ENCODE data around the gene ANGPTL1.
"Not testable (repeated sequence)": the region's sequence is repeated elsewhere in the genome, so short reads cannot be mapped to it uniquely, and the experiment has no call there.

Gene ANGPTL1

GRCh38 chr1:178862864-178863263 lies 8.0 kb downstream of the ANGPTL1 start:
- H3K4me1 ChIP-seq (ENCODE audit: insufficient read depth, low read length) = peaks cover 25% of the 10 kb centered on the region
- no peak overlapping the region for H3K27ac ChIP-seq (ENCODE audit: low read depth, low read length)
- no peaks in the 10 kb centered on the region for H3K9me3 ChIP-seq (ENCODE audit: low read length)
- no peak overlapping the region for H3K9ac ChIP-seq (ENCODE audit: low read length)
- H3K4me3 ChIP-seq (ENCODE audit: low read depth in 1 of 2, low read length in 2 of 2) = no peak overlapping the region
- H3K36me3 ChIP-seq (ENCODE audit: insufficient read depth, low read length) = peaks cover 14% of the 10 kb centered on the region
- H3K27me3 ChIP-seq (ENCODE audit: control insufficient read depth in 1 of 2, insufficient read depth in 2 of 2, low read length in 2 of 2) = no peaks in the 10 kb centered on the region

- H3K36me3 ChIP-seq (ENCODE audit: insufficient read depth, low read length) = peaks cover 14% of the 10 kb centered on the region
- H3K27ac ChIP-seq (ENCODE audit: low read depth, low read length) = no peak overlapping the region
- H3K27me3 ChIP-seq (ENCODE audit: control insufficient read depth in 1 of 2, insufficient read depth in 2 of 2, low read length in 2 of 2) = no peaks in the 10 kb centered on the region
- H3K4me1 ChIP-seq (ENCODE audit: insufficient read depth, low read length) = peaks cover 25% of the 10 kb centered on the region
- no peak overlapping the region for H3K4me3 ChIP-seq (ENCODE audit: low read depth in 1 of 2, low read length in 2 of 2)
- no peaks in the 10 kb centered on the region for H3K9me3 ChIP-seq (ENCODE audit: low read length)
- no peak overlapping the region for H3K9ac ChIP-seq (ENCODE audit: low read length)
Measured at GRCh38 chr1:178862416-178862815, 8.5 kb downstream of the ANGPTL1 start.

GRCh38 chr1:178857126-178857525 lies 13.8 kb downstream of the ANGPTL1 start:
- no peaks in the 10 kb centered on the region for H3K27me3 ChIP-seq (ENCODE audit: control insufficient read depth in 1 of 2, insufficient read depth in 2 of 2, low read length in 2 of 2)
- H3K27ac ChIP-seq (ENCODE audit: low read depth, low read length) = no peak overlapping the region
- no peak overlapping the region for H3K4me3 ChIP-seq (ENCODE audit: low read depth in 1 of 2, low read length in 2 of 2)
- no peaks in the 10 kb centered on the region for H3K4me1 ChIP-seq (ENCODE audit: insufficient read depth, low read length)
- no peaks in the 10 kb centered on the region for H3K9me3 ChIP-seq (ENCODE audit: low read length)
- peaks cover 7% of the 10 kb centered on the region for H3K36me3 ChIP-seq (ENCODE audit: insufficient read depth, low read length)
- H3K9ac ChIP-seq (ENCODE audit: low read length) = no peak overlapping the region

- Histone ChIP-seq H3K9me3 (ENCODE audit: low read length) (no peaks in the 10 kb centered on the region), H3K27ac (ENCODE audit: low read depth, low read length) (no peak overlapping the region), H3K4me3 (ENCODE audit: low read depth in 1 of 2, low read length in 2 of 2) (no peak overlapping the region), H3K4me1 (ENCODE audit: insufficient read depth, low read length) (peaks cover 4% of the 10 kb centered on the region), H3K36me3 (ENCODE audit: insufficient read depth, low read length) (peaks cover 7% of the 10 kb centered on the region), H3K9ac (ENCODE audit: low read length) (no peak overlapping the region), H3K27me3 (ENCODE audit: control insufficient read depth in 1 of 2, insufficient read depth in 2 of 2, low read length in 2 of 2) (no peaks in the 10 kb centered on the region)
Measured at GRCh38 chr1:178849918-178850317, 21.0 kb downstream of the ANGPTL1 start.

GRCh38 chr1:178847919-178848318 lies 23.0 kb downstream of the ANGPTL1 start:
- H3K27ac ChIP-seq (ENCODE audit: low read depth, low read length) = not testable (repeated sequence)

GRCh38 chr1:178847396-178847849 lies 23.5 kb downstream of the ANGPTL1 start:
- peaks cover 2% of the 10 kb centered on the region for H3K36me3 ChIP-seq (ENCODE audit: insufficient read depth, low read length)
- no peaks in the 10 kb centered on the region for H3K27me3 ChIP-seq (ENCODE audit: control insufficient read depth in 1 of 2, insufficient read depth in 2 of 2, low read length in 2 of 2)
- H3K9me3 ChIP-seq (ENCODE audit: low read length) = no peaks in the 10 kb centered on the region
- H3K9ac ChIP-seq (ENCODE audit: low read length) = no peak overlapping the region
- H3K4me1 ChIP-seq (ENCODE audit: insufficient read depth, low read length) = peaks cover 4% of the 10 kb centered on the region
- H3K27ac ChIP-seq (ENCODE audit: low read depth, low read length) = no peak overlapping the region
- no peak overlapping the region for H3K4me3 ChIP-seq (ENCODE audit: low read depth in 1 of 2, low read length in 2 of 2)

More at GRCh38 chr1:178847919-178848318, 23.0 kb downstream of the ANGPTL1 start:
- H3K9ac ChIP-seq (ENCODE audit: low read length); H3K9me3 ChIP-seq (ENCODE audit: low read length); H3K4me3 ChIP-seq (ENCODE audit: low read depth in 1 of 2, low read length in 2 of 2); H3K27me3 ChIP-seq (ENCODE audit: control insufficient read depth in 1 of 2, insufficient read depth in 2 of 2, low read length in 2 of 2); H3K36me3 ChIP-seq (ENCODE audit: insufficient read depth, low read length); H3K4me1 ChIP-seq (ENCODE audit: insufficient read depth, low read length): not testable (repeated sequence)

GRCh38 chr1:178846306-178846705 lies 24.6 kb downstream of the ANGPTL1 start:
- Histone ChIP-seq H3K9ac (ENCODE audit: low read length) (no peak overlapping the region), H3K27ac (ENCODE audit: low read depth, low read length) (no peak overlapping the region), H3K4me1 (ENCODE audit: insufficient read depth, low read length) (peaks cover 4% of the 10 kb centered on the region), H3K9me3 (ENCODE audit: low read length) (no peaks in the 10 kb centered on the region), H3K27me3 (ENCODE audit: control insufficient read depth in 1 of 2, insufficient read depth in 2 of 2, low read length in 2 of 2) (no peaks in the 10 kb centered on the region), H3K4me3 (ENCODE audit: low read depth in 1 of 2, low read length in 2 of 2) (no peak overlapping the region), H3K36me3 (ENCODE audit: insufficient read depth, low read length) (no peaks in the 10 kb centered on the region)

GRCh38 chr1:178844436-178844835 lies 26.4 kb downstream of the ANGPTL1 start:
- no peaks in the 10 kb centered on the region for H3K27me3 ChIP-seq (ENCODE audit: control insufficient read depth in 1 of 2, insufficient read depth in 2 of 2, low read length in 2 of 2)
- H3K4me1 ChIP-seq (ENCODE audit: insufficient read depth, low read length) = no peaks in the 10 kb centered on the region
- H3K9me3 ChIP-seq (ENCODE audit: low read length) = no peaks in the 10 kb centered on the region
- H3K9ac ChIP-seq (ENCODE audit: low read length) = no peak overlapping the region
- no peaks in the 10 kb centered on the region for H3K36me3 ChIP-seq (ENCODE audit: insufficient read depth, low read length)
- H3K27ac ChIP-seq (ENCODE audit: low read depth, low read length) = no peak overlapping the region
- no peak overlapping the region for H3K4me3 ChIP-seq (ENCODE audit: low read depth in 1 of 2, low read length in 2 of 2)

GRCh38 chr1:178825167-178825566 lies 45.7 kb downstream of the ANGPTL1 start:
- Histone ChIP-seq H3K9ac (ENCODE audit: low read length) (no peak overlapping the region), H3K36me3 (ENCODE audit: insufficient read depth, low read length) (no peaks in the 10 kb centered on the region), H3K4me1 (ENCODE audit: insufficient read depth, low read length) (no peaks in the 10 kb centered on the region), H3K9me3 (ENCODE audit: low read length) (no peaks in the 10 kb centered on the region), H3K27ac (ENCODE audit: low read depth, low read length) (no peak overlapping the region), H3K27me3 (ENCODE audit: control insufficient read depth in 1 of 2, insufficient read depth in 2 of 2, low read length in 2 of 2) (no peaks in the 10 kb centered on the region), H3K4me3 (ENCODE audit: low read depth in 1 of 2, low read length in 2 of 2) (no peak overlapping the region)

- H3K4me1 ChIP-seq (ENCODE audit: insufficient read depth, low read length) = peaks cover 5% of the 10 kb centered on the region
- no peaks in the 10 kb centered on the region for H3K36me3 ChIP-seq (ENCODE audit: insufficient read depth, low read length)
- no peak overlapping the region for H3K9ac ChIP-seq (ENCODE audit: low read length)
- H3K27ac ChIP-seq (ENCODE audit: low read depth, low read length) = no peak overlapping the region
- H3K9me3 ChIP-seq (ENCODE audit: low read length) = no peaks in the 10 kb centered on the region
- no peaks in the 10 kb centered on the region for H3K27me3 ChIP-seq (ENCODE audit: control insufficient read depth in 1 of 2, insufficient read depth in 2 of 2, low read length in 2 of 2)
- no peak overlapping the region for H3K4me3 ChIP-seq (ENCODE audit: low read depth in 1 of 2, low read length in 2 of 2)
Measured at GRCh38 chr1:178821134-178821866, 49.6 kb downstream of the ANGPTL1 start.

GRCh38 chr1:178819123-178819522 lies 51.8 kb downstream of the ANGPTL1 start:
- no peaks in the 10 kb centered on the region for H3K36me3 ChIP-seq (ENCODE audit: insufficient read depth, low read length)
- H3K4me1 ChIP-seq (ENCODE audit: insufficient read depth, low read length) = peaks cover 5% of the 10 kb centered on the region
- H3K9me3 ChIP-seq (ENCODE audit: low read length) = no peaks in the 10 kb centered on the region
- H3K27me3 ChIP-seq (ENCODE audit: control insufficient read depth in 1 of 2, insufficient read depth in 2 of 2, low read length in 2 of 2) = no peaks in the 10 kb centered on the region
- no peak overlapping the region for H3K4me3 ChIP-seq (ENCODE audit: low read depth in 1 of 2, low read length in 2 of 2)
- H3K27ac ChIP-seq (ENCODE audit: low read depth, low read length) = no peak overlapping the region
- no peak overlapping the region for H3K9ac ChIP-seq (ENCODE audit: low read length)

- Histone ChIP-seq H3K27ac (ENCODE audit: low read depth, low read length) (no peak overlapping the region), H3K4me3 (ENCODE audit: low read depth in 1 of 2, low read length in 2 of 2) (no peak overlapping the region), H3K4me1 (ENCODE audit: insufficient read depth, low read length) (peaks cover 5% of the 10 kb centered on the region), H3K9me3 (ENCODE audit: low read length) (no peaks in the 10 kb centered on the region), H3K36me3 (ENCODE audit: insufficient read depth, low read length) (no peaks in the 10 kb centered on the region), H3K9ac (ENCODE audit: low read length) (no peak overlapping the region), H3K27me3 (ENCODE audit: control insufficient read depth in 1 of 2, insufficient read depth in 2 of 2, low read length in 2 of 2) (no peaks in the 10 kb centered on the region)
Measured at GRCh38 chr1:178818416-178818815, 52.5 kb downstream of the ANGPTL1 start.
